ENCODE measurements around the gene ZNF598. TPM values are rescaled to one million over a fixed set of nuclear protein-coding genes. Genes with fewer than 3 reads are reported as not detected.
A peak's percentile ranks its signal among the peaks of the same experiment; 100 is the strongest.

ZNF598 gene
- total RNA-seq, result 10 to 100 TPM; 20.1 to 62.8 (median 41.7) TPM

DNA sequence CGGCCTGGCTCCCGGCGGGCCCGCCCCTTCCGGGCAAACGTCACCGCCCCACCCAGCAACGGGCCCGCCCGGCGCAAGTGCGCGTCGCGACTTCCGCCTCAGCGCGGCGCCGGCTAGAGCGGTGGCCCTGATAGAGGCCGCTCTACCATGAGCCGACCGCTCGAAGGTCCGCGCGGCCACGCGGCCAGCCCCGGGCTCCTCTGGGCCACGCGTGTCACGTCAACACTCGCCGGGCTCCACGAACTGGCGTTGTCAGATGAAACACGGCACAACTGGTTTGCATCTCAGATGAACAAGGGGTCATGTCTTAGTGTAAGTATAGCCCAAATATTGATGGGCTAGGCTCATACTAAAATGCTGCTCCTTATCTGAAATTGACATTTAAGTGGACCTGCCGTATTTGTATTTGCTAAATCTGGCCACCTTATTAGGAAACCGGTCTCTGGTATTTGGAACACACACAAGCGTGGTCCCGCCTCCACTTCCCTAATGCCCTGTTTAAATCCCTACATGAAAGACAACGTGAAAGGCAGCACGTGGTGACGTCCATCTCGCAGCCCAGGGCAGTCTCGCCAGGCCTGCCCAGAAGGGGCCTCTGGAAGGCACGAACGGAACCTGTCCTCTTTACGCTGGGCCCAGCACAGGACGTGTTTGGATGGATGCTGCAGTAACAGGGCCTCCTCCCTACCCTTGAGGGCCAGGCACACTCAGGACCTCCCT, at the start of gene ZNF598:
ZNF598 (minus strand) TSS at position 31 of the 720 bp plus-strand sequence.
- Histone ChIP-seq H3K27me3 (no peaks in the 10 kb centered on the region), H3K9me3 (no peaks in the 10 kb centered on the region), H3K4me3 (peak within 1 kb of the TSS; percentile 67 to 100 (median 96)), H3K27ac (peak within 1 kb of the TSS; percentile 85 to 96 (median 94)), H3K36me3 (no peaks in the 10 kb centered on the region), H3K4me1 (peaks cover 40 to 52% (median 43%) of the 10 kb centered on the region in 4 donors)
- TF ChIP-seq POLR2A (IDR thresholded peaks at IDR 0.05) (peak in 3 of 4 donors; percentile 49 to 94 (median 88)), POLR2AphosphoS5 (IDR thresholded peaks at IDR 0.05) (peak; percentile 80 to 93), EP300 (IDR thresholded peaks at IDR 0.05) (no peak)
- TF ChIP-seq, protein P1, sequence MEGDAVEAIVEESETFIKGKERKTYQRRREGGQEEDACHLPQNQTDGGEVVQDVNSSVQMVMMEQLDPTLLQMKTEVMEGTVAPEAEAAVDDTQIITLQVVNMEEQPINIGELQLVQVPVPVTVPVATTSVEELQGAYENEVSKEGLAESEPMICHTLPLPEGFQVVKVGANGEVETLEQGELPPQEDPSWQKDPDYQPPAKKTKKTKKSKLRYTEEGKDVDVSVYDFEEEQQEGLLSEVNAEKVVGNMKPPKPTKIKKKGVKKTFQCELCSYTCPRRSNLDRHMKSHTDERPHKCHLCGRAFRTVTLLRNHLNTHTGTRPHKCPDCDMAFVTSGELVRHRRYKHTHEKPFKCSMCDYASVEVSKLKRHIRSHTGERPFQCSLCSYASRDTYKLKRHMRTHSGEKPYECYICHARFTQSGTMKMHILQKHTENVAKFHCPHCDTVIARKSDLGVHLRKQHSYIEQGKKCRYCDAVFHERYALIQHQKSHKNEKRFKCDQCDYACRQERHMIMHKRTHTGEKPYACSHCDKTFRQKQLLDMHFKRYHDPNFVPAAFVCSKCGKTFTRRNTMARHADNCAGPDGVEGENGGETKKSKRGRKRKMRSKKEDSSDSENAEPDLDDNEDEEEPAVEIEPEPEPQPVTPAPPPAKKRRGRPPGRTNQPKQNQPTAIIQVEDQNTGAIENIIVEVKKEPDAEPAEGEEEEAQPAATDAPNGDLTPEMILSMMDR (IDR thresholded peaks at IDR 0.05), result peak in 3 of 6 experiments; percentile 3 to 16 (median 11)
- DNase-seq (peak; percentile 81 to 97), ATAC-seq (ENCODE audit: low FRiP score in 2 of 2) (peak; percentile 92 to 96)
- WGBS, 2 donors, result 3 to 6% methylated on average over 11 to 30 of the region's 52 CpGs

- Histone ChIP-seq H3K27ac (no peak overlapping the region), H3K36me3 (peaks cover 3 to 85% (median 73%) of the 10 kb centered on the region in 4 donors)
- 96% methylated on average over 7 to 10 of the region's 10 CpGs for WGBS, 2 donors
Observed at GRCh38 chr16:2058872-2059271, 49.3 kb upstream of the ZNF598 start.

DNA sequence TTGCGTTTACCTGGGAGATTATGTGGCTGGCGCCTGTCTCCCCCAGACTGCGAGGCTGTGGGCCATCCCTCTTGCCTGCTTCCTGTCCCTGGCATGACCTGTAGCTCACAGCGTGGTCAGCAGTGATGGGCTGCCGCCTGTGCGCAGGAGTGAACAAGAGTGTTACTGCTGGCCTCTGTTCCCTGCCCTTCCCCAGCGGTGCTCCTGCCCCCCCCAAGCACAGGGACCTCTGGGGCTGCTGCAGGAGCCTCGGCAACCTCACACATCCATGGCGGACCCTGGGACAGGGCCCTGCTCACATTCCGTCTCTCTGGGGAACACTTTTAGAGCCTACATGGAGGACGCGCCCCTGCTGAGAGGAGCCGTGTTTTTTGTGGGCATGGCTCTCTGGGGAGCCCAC, 48.8 kb upstream of the ZNF598 start:
- Histone ChIP-seq H3K4me3 (no peak overlapping the region), H3K27ac (no peak overlapping the region), H3K36me3 (peaks cover 8 to 85% (median 73%) of the 10 kb centered on the region in 4 donors), H3K4me1 (no peaks in the 10 kb centered on the region), H3K9me3 (no peaks in the 10 kb centered on the region), H3K27me3 (no peaks in the 10 kb centered on the region)
- WGBS, 2 donors, result 83 to 91% methylated on average over 10 to 13 of the region's 13 CpGs
- TF ChIP-seq POLR2AphosphoS5 (IDR thresholded peaks at IDR 0.05) (no peak), EP300 (IDR thresholded peaks at IDR 0.05) (no peak), POLR2A (IDR thresholded peaks at IDR 0.05) (no peak)
- TF ChIP-seq, protein P1 (IDR thresholded peaks at IDR 0.05), result no peak
- ATAC-seq (ENCODE audit: low FRiP score in 2 of 2), result no peak
- peak in 1 of 2 donors; percentile 44 for DNase-seq

More at GRCh38 chr16:2058872-2059271, 49.3 kb upstream of the ZNF598 start:
- H3K4me3 ChIP-seq, result no peak overlapping the region
- H3K27me3 ChIP-seq, result no peaks in the 10 kb centered on the region
- ATAC-seq (ENCODE audit: low FRiP score in 2 of 2), result no peak
- TF ChIP-seq POLR2A (IDR thresholded peaks at IDR 0.05), result no peak
- TF ChIP-seq, protein P1 (IDR thresholded peaks at IDR 0.05), result no peak
- TF ChIP-seq EP300 (IDR thresholded peaks at IDR 0.05), result no peak
- no peak for TF ChIP-seq POLR2AphosphoS5 (IDR thresholded peaks at IDR 0.05)
- H3K4me1 ChIP-seq, result no peaks in the 10 kb centered on the region
- H3K9me3 ChIP-seq, result no peaks in the 10 kb centered on the region
- peak in 1 of 2 donors; percentile 40 for DNase-seq

DNA sequence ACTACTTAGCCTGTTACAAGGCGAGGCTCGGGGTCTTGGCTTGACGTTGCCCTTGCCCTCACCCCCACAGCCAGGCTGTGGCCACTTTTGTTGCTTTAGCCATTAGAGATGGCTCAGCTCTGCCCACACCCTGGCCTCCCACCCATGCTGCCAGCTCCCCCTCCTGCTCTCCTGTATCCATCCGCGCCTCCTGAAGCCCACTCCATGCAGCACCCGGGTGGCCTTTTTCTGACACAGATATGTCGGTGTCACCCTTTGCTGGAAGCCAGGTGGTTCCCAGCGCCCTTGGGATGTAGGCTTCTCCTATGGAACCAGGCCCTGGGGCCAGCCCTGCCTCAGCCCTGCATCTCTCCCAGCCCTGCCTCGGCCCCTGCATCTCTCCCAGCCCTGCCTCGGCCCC, 47.8 kb upstream of the ZNF598 start:
- no peaks in the 10 kb centered on the region for H3K4me1 ChIP-seq
- no peak overlapping the region for H3K27ac ChIP-seq
- no peak overlapping the region for H3K4me3 ChIP-seq
- H3K9me3 ChIP-seq, result no peaks in the 10 kb centered on the region
- ATAC-seq (ENCODE audit: low FRiP score in 2 of 2), result no peak
- 92 to 94% methylated on average over 9 of the region's 10 CpGs for WGBS, 2 donors
- no peaks in the 10 kb centered on the region for H3K27me3 ChIP-seq
- no peak for DNase-seq
- peaks cover 11 to 85% (median 70%) of the 10 kb centered on the region in 4 donors for H3K36me3 ChIP-seq
- TF ChIP-seq EP300 (IDR thresholded peaks at IDR 0.05) (no peak), POLR2AphosphoS5 (IDR thresholded peaks at IDR 0.05) (no peak), POLR2A (IDR thresholded peaks at IDR 0.05) (no peak)
- TF ChIP-seq, protein P1 (IDR thresholded peaks at IDR 0.05), result no peak

All from upper lobe of left lung (tissue), 6 donors.